Measurements from ENCODE around the gene TBRG4. TPM values are rescaled to one million over a fixed set of nuclear protein-coding genes. Genes with fewer than 3 reads are reported as not detected.

The TBRG4 gene
- total and polyA plus RNA-seq, 2 experiments from 2014 or later, result 44.5 to 54.6 TPM

- Histone ChIP-seq H3K27ac (no peak overlapping the region), H3K4me2 (no peak overlapping the region)
- TF ChIP-seq EZH2 (IDR thresholded peaks at IDR 0.05; ENCODE audit: borderline replicate concordance) (no peak), CTCF (IDR thresholded peaks at IDR 0.05; ENCODE audit: poor library complexity) (no peak), EZH2phosphoT487 (IDR thresholded peaks at IDR 0.05; ENCODE audit: low read depth, severe bottlenecking, unreplicated experiment) (no peak)
Observed at GRCh38 chr7:45085619-45086200, 25.8 kb downstream of the TBRG4 start.

GRCh38 chr7:45084901-45085618 lies 26.4 kb downstream of the TBRG4 start:
- no peak for DNase-seq (ENCODE audit: low spot score)
- H3K4me1 ChIP-seq (ENCODE audit: insufficient read depth), result peaks cover 2% of the 10 kb centered on the region
- H3K4me3 ChIP-seq, result no peak overlapping the region

More at GRCh38 chr7:45085619-45086200, 25.8 kb downstream of the TBRG4 start:
- Histone ChIP-seq H3K4me3 (no peak overlapping the region), H3K9me2 (replicated peaks; ENCODE audit: insufficient read depth) (no peaks in the 10 kb centered on the region), H3K4me1 (ENCODE audit: insufficient read depth) (peaks cover 2% of the 10 kb centered on the region), H4K20me1 (ENCODE audit: insufficient read depth, poor library complexity, severe bottlenecking) (no peaks in the 10 kb centered on the region), H2AFZ (no peak overlapping the region), H3K36me3 (replicated peaks; ENCODE audit: insufficient read depth, low read depth) (no peaks in the 10 kb centered on the region), H3K27me3 (no peaks in the 10 kb centered on the region), H3K79me2 (no peaks in the 10 kb centered on the region), H3K9me3 (ENCODE audit: low read depth) (no peaks in the 10 kb centered on the region)
- 87% methylated on average over 17 of the region's 23 CpGs for WGBS (ENCODE audit: low lambda C conversion rate, missing lambda C conversion rate)
- DNase-seq (ENCODE audit: low spot score), result no peak

GRCh38 chr7:45084336-45084735 lies 27.2 kb downstream of the TBRG4 start:
- no peak for DNase-seq (ENCODE audit: low spot score)
- 88% methylated on average over 5 of the region's 5 CpGs for WGBS (ENCODE audit: low lambda C conversion rate, missing lambda C conversion rate)
- H3K79me2 ChIP-seq, result no peaks in the 10 kb centered on the region

More at GRCh38 chr7:45084901-45085618, 26.4 kb downstream of the TBRG4 start:
- Histone ChIP-seq H3K4me2 (no peak overlapping the region), H3K36me3 (replicated peaks; ENCODE audit: insufficient read depth, low read depth) (no peaks in the 10 kb centered on the region), H3K9me3 (ENCODE audit: low read depth) (no peaks in the 10 kb centered on the region), H4K20me1 (ENCODE audit: insufficient read depth, poor library complexity, severe bottlenecking) (no peaks in the 10 kb centered on the region), H3K9me2 (replicated peaks; ENCODE audit: insufficient read depth) (no peaks in the 10 kb centered on the region), H2AFZ (no peak overlapping the region), H3K79me2 (no peaks in the 10 kb centered on the region), H3K27me3 (no peaks in the 10 kb centered on the region), H3K27ac (no peak overlapping the region)
- TF ChIP-seq EZH2phosphoT487 (IDR thresholded peaks at IDR 0.05; ENCODE audit: low read depth, severe bottlenecking, unreplicated experiment) (no peak), EZH2 (IDR thresholded peaks at IDR 0.05; ENCODE audit: borderline replicate concordance) (no peak), CTCF (IDR thresholded peaks at IDR 0.05; ENCODE audit: poor library complexity) (no peak)
- 80% methylated on average over 24 of the region's 24 CpGs for WGBS (ENCODE audit: low lambda C conversion rate, missing lambda C conversion rate)

More at GRCh38 chr7:45084336-45084735, 27.2 kb downstream of the TBRG4 start:
- Histone ChIP-seq H3K4me1 (ENCODE audit: insufficient read depth) (peaks cover 2% of the 10 kb centered on the region), H3K9me3 (ENCODE audit: low read depth) (no peaks in the 10 kb centered on the region), H2AFZ (no peak overlapping the region), H3K36me3 (replicated peaks; ENCODE audit: insufficient read depth, low read depth) (no peaks in the 10 kb centered on the region), H4K20me1 (ENCODE audit: insufficient read depth, poor library complexity, severe bottlenecking) (no peaks in the 10 kb centered on the region), H3K4me3 (no peak overlapping the region), H3K27me3 (no peaks in the 10 kb centered on the region), H3K4me2 (no peak overlapping the region), H3K9me2 (replicated peaks; ENCODE audit: insufficient read depth) (no peaks in the 10 kb centered on the region), H3K27ac (no peak overlapping the region)
- TF ChIP-seq EZH2 (IDR thresholded peaks at IDR 0.05; ENCODE audit: borderline replicate concordance), result no peak
- TF ChIP-seq EZH2phosphoT487 (IDR thresholded peaks at IDR 0.05; ENCODE audit: low read depth, severe bottlenecking, unreplicated experiment), result no peak
- no peak for TF ChIP-seq CTCF (IDR thresholded peaks at IDR 0.05; ENCODE audit: poor library complexity)

All from hepatocyte (in vitro differentiated cells).